CD4-positive, CD25-positive, alpha-beta regulatory T cell (primary cell): ENCODE measurements around the gene MYD88. TPM values are rescaled to one million over a fixed set of nuclear protein-coding genes. Genes with fewer than 3 reads are reported as not detected.

Experiments
- ATAC-seq, 2 donors: fragments of 150-1000 bp; cut with Tn5 transposase; one replicate each; pipeline ENCODE4 v1.10.0; 2021; ENCODE audit warnings: low read depth in 2 of 2, moderate number of reproducible peaks in 2 of 2, moderate library complexity in 1 of 2
- DNase-seq, 3 donors: peaks; one replicate each; pipeline versions ENCODE4 v3.0.0 to v3.0.0-alpha.2; 2012 to 2022; ENCODE audit warnings: mixed read lengths in 1 of 3
- H3K27ac ChIP-seq: one replicate; pipeline ENCODE4 v1.7.0; 2013; ENCODE audit warnings: mild to moderate bottlenecking, low read length; ENCODE audit not compliant: insufficient read depth, poor library complexity, severe bottlenecking
- H3K27me3 ChIP-seq: one replicate; pipeline ENCODE4 v1.7.0; 2013; ENCODE audit warnings: low read length; ENCODE audit not compliant: control insufficient read depth, insufficient read depth
- H3K36me3 ChIP-seq: one replicate; pipeline ENCODE4 v1.7.0; 2013; ENCODE audit warnings: mild to moderate bottlenecking, low read length, moderate library complexity; ENCODE audit not compliant: control insufficient read depth, insufficient read depth
- H3K4me1 ChIP-seq: 2 replicates; pipeline ENCODE4 v1.7.0; 2013; ENCODE audit warnings: mild to moderate bottlenecking, low read length; ENCODE audit not compliant: insufficient read depth, control insufficient read depth, poor library complexity, severe bottlenecking
- H3K4me3 ChIP-seq: one replicate; pipeline ENCODE4 v1.7.0; 2013; ENCODE audit warnings: low read depth, mild to moderate bottlenecking, low read length, moderate library complexity
- H3K9me3 ChIP-seq, 2 experiments: 1 replicate in 1 of 2; 2 replicates in 1 of 2; pipeline ENCODE4 v1.7.0; 2013; ENCODE audit warnings: low read length in 2 of 2, mild to moderate bottlenecking in 1 of 2, moderate library complexity in 1 of 2; ENCODE audit not compliant: control insufficient read depth in 2 of 2
- H3K27ac Mint-ChIP-seq, 3 donors: one replicate each; pipeline ENCODE4 v1.8.0; 2020 to 2022; ENCODE audit warnings: mild to moderate bottlenecking in 3 of 3, mixed read lengths in 3 of 3, moderate library complexity in 2 of 3
- H3K27me3 Mint-ChIP-seq: one replicate; pipeline ENCODE4 v1.8.0; 2022; ENCODE audit warnings: mild to moderate bottlenecking, mixed read lengths
- H3K36me3 Mint-ChIP-seq: one replicate; pipeline ENCODE4 v1.8.0; 2020; ENCODE audit warnings: mixed read lengths
- H3K4me1 Mint-ChIP-seq, 4 donors: one replicate each; pipeline ENCODE4 v1.8.0; 2020 to 2022; ENCODE audit warnings: mixed read lengths in 4 of 4, mild to moderate bottlenecking in 1 of 4
- H3K4me3 Mint-ChIP-seq, 4 donors: one replicate each; pipeline ENCODE4 v1.8.0; 2020 to 2022; ENCODE audit warnings: mild to moderate bottlenecking in 4 of 4, mixed read lengths in 4 of 4, moderate library complexity in 3 of 4
- H3K9me3 Mint-ChIP-seq, 7 donors: one replicate each; pipeline ENCODE4 v1.8.0; 2020 to 2022; ENCODE audit warnings: mixed read lengths in 7 of 7, mild to moderate bottlenecking in 3 of 7, moderate library complexity in 2 of 7
- polyA plus RNA-seq, 4 donors: library from polyadenylated mRNA; unstranded; fragments of 300-500 nt; fragmentation: Illumina TruSeq; gene quantifications; one replicate each; pipeline ENCODE4 v1.2.3, GENCODE V29; 2021
- total RNA-seq: library from RNA; stranded (reverse); gene quantifications from one replicate; pipeline ENCODE4 v1.2.3, GENCODE V29; 2022

Gene MYD88
- total and polyA plus RNA-seq, 5 donors from 2014 or later: 49.9 to 184 (median 126) TPM

DNA sequence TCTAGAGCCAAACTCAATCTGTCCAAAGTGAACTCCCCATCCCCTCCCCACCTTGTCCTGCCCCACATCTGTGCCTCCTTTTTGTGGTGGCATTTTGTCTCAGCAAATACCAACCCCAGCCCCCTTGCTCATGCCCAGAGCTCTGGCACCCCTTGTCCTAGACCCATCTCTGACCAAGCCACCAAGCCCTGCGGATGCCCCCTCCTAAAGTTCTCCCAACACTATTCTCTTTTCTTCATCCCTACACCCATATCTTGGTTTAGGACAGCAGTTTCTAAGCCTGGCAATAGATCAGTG lies 19.3 kb upstream of the MYD88 start:
- H3K4me3 ChIP-seq: no peak overlapping the region
- no peaks in the 10 kb centered on the region for H3K4me1 ChIP-seq
- no peak overlapping the region for H3K4me3 Mint-ChIP-seq
- peaks cover 33% of the 10 kb centered on the region for H3K36me3 ChIP-seq
- no peak for DNase-seq
- no peaks in the 10 kb centered on the region for H3K27me3 ChIP-seq
- no peak overlapping the region for H3K27ac ChIP-seq
- H3K27me3 Mint-ChIP-seq: no peaks in the 10 kb centered on the region
- H3K9me3 Mint-ChIP-seq: no peaks in the 10 kb centered on the region
- H3K4me1 Mint-ChIP-seq: peaks cover 0 to 19% (median 7%) of the 10 kb centered on the region in 4 donors
- peak overlapping the region in 2 of 3 donors; percentile 29 to 62 for H3K27ac Mint-ChIP-seq
- ATAC-seq: no peak
- no peaks in the 10 kb centered on the region for H3K9me3 ChIP-seq
- H3K36me3 Mint-ChIP-seq: peaks cover 13% of the 10 kb centered on the region

DNA sequence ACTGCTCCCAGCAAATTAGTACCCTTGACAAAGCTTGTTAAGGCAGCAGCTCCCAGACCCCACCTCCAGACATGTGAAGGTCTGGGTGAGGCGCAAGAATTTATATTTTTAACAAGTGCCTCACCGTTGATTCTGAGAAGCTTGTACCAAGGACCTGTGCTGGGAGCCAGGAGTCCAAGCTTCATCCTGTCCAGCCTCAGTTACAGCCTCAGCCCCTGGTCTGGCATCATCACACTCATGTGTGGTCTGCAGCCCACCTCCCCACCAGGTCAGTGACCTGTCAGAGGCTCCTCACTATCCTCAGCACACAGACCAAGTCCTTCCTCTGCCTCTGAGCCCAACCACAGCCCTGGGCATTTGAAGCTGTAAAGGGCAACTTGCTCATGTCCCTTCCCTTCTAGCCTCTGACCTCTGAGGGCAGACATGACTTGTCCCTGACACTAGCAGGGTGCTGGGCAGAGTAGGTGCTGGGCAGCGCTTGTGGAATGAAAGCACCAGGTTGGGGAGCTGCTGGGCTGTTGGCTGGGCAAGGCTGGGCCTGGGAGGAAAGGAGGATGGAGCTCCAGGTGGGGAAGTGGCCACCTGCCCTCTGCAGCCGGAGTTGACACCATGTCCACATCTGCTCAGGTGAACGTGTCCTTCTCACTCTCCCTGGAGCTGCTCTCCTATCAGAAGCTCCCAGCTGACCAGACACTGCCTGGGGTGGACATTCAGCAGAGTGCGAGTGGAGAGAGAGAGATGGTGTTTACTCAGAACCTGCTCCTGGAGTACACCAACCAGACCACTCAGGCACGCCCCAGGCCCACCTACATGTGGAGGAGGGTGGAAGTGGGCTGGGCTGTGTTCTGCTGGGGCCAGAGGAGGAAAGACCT lies 18.4 kb upstream of the MYD88 start:
- H3K4me3 Mint-ChIP-seq: no peak overlapping the region
- no peaks in the 10 kb centered on the region for H3K9me3 Mint-ChIP-seq
- ATAC-seq (no peak), DNase-seq (no peak)
- no peaks in the 10 kb centered on the region for H3K27me3 ChIP-seq
- H3K27ac ChIP-seq: no peak overlapping the region
- H3K9me3 ChIP-seq: no peaks in the 10 kb centered on the region
- no peaks in the 10 kb centered on the region for H3K27me3 Mint-ChIP-seq
- H3K4me1 Mint-ChIP-seq: peaks cover 0 to 23% (median 9%) of the 10 kb centered on the region in 4 donors
- no peak overlapping the region for H3K4me3 ChIP-seq
- H3K27ac Mint-ChIP-seq: peak overlapping the region in 1 of 3 donors; percentile 52
- peaks cover 18% of the 10 kb centered on the region for H3K36me3 Mint-ChIP-seq
- peaks cover 42% of the 10 kb centered on the region for H3K36me3 ChIP-seq
- H3K4me1 ChIP-seq: no peaks in the 10 kb centered on the region

DNA sequence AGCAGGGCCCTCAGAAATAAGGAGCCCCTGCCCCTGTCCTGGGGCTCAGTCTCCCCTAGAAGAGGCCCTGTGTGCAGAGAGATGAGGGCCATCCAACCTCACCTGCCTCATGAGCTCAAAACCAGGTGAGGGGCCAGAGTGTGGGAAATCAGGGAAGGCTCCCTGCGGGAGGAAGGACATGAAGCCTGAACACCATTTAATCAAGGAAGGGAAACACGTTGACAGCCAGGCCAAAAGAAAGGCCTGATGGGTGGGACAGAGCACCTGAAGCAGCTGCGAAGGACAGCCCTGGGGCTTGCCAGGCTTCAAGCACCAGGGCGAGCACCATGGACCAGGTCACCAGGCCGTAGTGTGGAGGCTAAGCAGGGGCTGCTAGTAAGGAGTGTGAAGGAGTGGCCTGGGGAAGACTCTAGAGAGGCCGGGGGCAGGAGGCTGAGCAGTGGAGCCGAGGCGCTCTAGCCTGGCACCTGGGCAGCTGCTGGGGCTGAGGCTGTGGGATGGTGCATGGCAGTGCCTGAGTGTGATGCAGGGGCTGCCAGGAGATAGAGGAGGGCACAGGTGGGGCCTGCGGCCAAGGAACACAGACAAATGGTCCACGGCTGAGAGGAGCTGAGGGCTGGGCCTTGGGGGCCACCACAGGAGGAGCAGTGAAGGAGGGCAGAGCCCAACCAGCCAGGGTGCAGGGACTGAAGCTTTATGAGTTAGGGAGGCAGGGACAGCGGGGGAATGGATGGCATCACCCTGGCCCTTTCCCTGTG lies 17.6 kb upstream of the MYD88 start:
- Histone ChIP-seq H3K36me3 (peaks cover 50% of the 10 kb centered on the region), H3K4me3 (no peak overlapping the region), H3K27me3 (no peaks in the 10 kb centered on the region), H3K4me1 (no peaks in the 10 kb centered on the region), H3K27ac (no peak overlapping the region), H3K9me3 (no peaks in the 10 kb centered on the region)
- no peak for DNase-seq
- Mint-ChIP-seq H3K9me3 (no peaks in the 10 kb centered on the region), H3K4me3 (peak overlapping the region in 1 of 4 donors; percentile 24), H3K27ac (peak overlapping the region in 1 of 3 donors; percentile 52), H3K4me1 (peaks cover 0 to 23% (median 9%) of the 10 kb centered on the region in 4 donors), H3K36me3 (peaks cover 26% of the 10 kb centered on the region), H3K27me3 (no peaks in the 10 kb centered on the region)
- ATAC-seq: no peak

DNA sequence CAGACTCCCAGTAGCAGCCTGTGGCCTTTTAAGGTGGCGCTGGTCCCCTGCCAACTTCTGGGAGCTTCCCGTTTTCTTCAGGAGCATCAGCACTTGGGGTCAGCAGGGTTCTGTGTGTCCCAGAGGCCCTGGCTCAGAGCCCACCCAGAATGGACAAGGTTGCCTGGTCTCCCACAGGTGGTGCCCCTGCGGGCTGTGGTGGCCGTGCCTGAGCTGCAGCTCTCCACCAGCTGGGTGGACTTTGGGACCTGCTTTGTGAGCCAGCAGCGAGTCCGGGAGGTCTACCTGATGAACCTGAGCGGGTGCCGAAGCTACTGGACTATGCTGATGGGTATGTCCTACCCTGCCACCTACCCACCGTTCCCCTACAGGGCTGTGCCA lies 17.0 kb upstream of the MYD88 start:
- no peaks in the 10 kb centered on the region for H3K27me3 ChIP-seq
- no peaks in the 10 kb centered on the region for H3K4me1 ChIP-seq
- peaks cover 56% of the 10 kb centered on the region for H3K36me3 ChIP-seq
- DNase-seq: no peak
- H3K4me1 Mint-ChIP-seq: peaks cover 0 to 24% (median 9%) of the 10 kb centered on the region in 4 donors
- H3K4me3 Mint-ChIP-seq: no peak overlapping the region
- H3K4me3 ChIP-seq: no peak overlapping the region
- H3K9me3 ChIP-seq: no peaks in the 10 kb centered on the region
- H3K36me3 Mint-ChIP-seq: peaks cover 27% of the 10 kb centered on the region
- H3K9me3 Mint-ChIP-seq: no peaks in the 10 kb centered on the region
- H3K27ac Mint-ChIP-seq: no peak overlapping the region
- H3K27me3 Mint-ChIP-seq: no peaks in the 10 kb centered on the region
- no peak for ATAC-seq
- no peak overlapping the region for H3K27ac ChIP-seq

DNA sequence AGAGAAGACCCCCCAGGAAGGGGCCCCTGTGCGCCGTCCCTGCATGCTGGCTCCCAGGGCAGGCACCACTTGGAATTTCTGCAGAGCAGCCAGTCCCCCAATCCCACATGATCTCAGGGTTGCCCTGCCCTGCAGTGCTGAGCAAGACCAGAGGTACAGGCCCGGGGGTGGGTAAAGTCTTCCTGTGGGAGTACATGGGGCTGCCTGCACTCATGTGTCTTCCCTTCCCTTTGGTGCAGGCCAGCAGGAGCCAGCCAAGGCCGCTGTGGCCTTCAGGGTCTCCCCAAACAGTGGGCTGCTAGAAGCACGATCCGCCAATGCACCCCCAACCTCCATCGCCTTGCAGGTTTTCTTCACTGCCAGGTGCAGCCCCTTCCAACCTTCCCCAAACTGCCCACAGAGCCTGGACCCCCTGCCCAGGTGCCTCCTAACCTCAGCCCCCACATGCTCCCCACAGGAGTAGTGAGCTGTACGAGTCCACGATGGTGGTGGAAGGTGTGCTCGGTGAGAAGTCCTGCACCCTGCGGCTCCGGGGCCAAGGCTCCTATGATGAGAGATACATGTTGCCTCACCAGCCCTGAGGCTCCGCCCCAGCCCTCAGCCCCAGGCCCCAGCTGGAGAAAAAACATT lies 16.5 kb upstream of the MYD88 start:
- Mint-ChIP-seq H3K4me1 (peaks cover 0 to 24% (median 9%) of the 10 kb centered on the region in 4 donors), H3K27ac (no peak overlapping the region), H3K36me3 (peaks cover 28% of the 10 kb centered on the region), H3K4me3 (no peak overlapping the region), H3K9me3 (no peaks in the 10 kb centered on the region), H3K27me3 (no peaks in the 10 kb centered on the region)
- no peaks in the 10 kb centered on the region for H3K4me1 ChIP-seq
- peaks cover 61% of the 10 kb centered on the region for H3K36me3 ChIP-seq
- no peaks in the 10 kb centered on the region for H3K27me3 ChIP-seq
- no peaks in the 10 kb centered on the region for H3K9me3 ChIP-seq
- no peak for ATAC-seq
- H3K4me3 ChIP-seq: no peak overlapping the region
- no peak overlapping the region for H3K27ac ChIP-seq
- DNase-seq: no peak

DNA sequence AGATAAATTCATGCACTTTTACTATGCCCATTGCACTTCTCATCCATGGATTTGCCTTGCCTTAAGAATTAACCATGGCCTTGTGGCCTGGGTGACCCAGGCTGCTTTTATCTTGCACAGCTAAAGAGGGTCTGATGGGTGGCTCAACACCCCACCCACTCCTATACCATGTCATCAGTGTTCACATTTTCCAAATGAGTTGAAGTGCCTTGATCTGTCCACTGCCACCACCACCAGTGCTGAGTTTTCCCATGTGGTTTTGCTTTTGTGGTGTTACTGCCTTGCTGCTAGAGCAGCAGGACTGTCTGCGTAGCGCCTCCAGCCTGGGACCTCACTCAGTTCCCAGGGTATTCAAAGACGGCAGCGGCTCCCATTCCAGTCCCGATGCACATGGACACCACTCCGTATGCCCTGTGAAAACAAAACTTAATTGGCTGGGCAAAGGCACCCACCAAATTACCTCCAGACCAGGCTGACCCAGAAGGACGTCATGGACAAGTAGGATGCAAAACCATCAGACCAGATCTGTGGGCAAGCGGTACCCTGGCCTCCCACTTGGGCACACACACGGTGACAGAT lies 15.7 kb upstream of the MYD88 start:
- no peak overlapping the region for H3K27ac Mint-ChIP-seq
- H3K36me3 Mint-ChIP-seq: peaks cover 35% of the 10 kb centered on the region
- no peak for DNase-seq

DNA sequence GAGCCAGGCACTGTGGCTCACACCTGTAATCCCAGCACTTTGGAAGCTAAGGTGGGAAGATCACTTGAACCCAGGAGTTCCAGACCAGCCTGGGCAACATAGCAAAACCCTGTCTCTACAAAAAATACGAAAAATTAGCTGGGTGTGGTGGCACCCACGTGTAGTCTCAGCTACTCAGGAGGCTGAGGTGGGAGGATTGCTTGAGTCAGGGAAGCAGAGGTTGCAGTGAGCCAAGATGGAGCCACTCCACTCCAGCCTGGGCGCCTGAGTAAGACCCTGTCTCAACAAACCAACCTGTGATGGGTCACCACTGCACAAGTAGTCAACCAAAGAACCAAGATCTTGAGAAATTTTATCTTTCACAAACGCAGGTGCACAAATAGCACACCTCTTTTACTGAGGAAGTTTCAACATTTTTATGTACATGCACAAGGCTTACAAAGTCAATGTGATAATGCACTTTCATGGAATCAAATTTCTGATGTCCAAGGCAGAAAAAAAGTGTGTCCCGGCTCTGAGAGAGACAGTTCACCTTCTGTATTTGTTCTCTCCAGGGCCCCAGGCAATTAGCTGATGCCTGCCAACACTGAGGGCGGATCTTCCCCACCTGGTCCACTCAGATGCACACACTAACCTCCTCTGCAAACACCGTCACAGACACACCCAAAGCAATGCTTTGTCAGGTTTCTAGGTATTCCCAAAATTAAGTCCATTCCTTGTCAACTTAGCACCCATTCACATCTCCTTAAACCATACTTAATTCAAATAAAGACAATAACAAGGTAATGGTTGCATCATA lies 13.9 kb upstream of the MYD88 start:
- ATAC-seq (no peak), DNase-seq (no peak)
- no peak overlapping the region for H3K4me3 ChIP-seq
- no peaks in the 10 kb centered on the region for H3K27me3 ChIP-seq
- H3K36me3 ChIP-seq: peaks cover 85% of the 10 kb centered on the region
- Mint-ChIP-seq H3K4me1 (peaks cover 0 to 15% (median 5%) of the 10 kb centered on the region in 4 donors), H3K9me3 (no peaks in the 10 kb centered on the region), H3K4me3 (no peak overlapping the region), H3K27ac (no peak overlapping the region), H3K36me3 (peaks cover 41% of the 10 kb centered on the region), H3K27me3 (no peaks in the 10 kb centered on the region)
- H3K9me3 ChIP-seq: no peaks in the 10 kb centered on the region
- no peak overlapping the region for H3K27ac ChIP-seq
- peaks cover 7% of the 10 kb centered on the region for H3K4me1 ChIP-seq

More for the DNA sequence above, 15.7 kb upstream of the MYD88 start:
- Histone ChIP-seq H3K36me3 (peaks cover 70% of the 10 kb centered on the region), H3K4me3 (no peak overlapping the region), H3K9me3 (no peaks in the 10 kb centered on the region), H3K27me3 (no peaks in the 10 kb centered on the region), H3K4me1 (peaks cover 7% of the 10 kb centered on the region), H3K27ac (no peak overlapping the region)
- Mint-ChIP-seq H3K4me1 (peaks cover 0 to 23% (median 11%) of the 10 kb centered on the region in 4 donors), H3K9me3 (no peaks in the 10 kb centered on the region), H3K27me3 (no peaks in the 10 kb centered on the region), H3K4me3 (no peak overlapping the region)
- ATAC-seq: no peak
